SK-N-MC (cell line): Measurements from ENCODE around the gene MYCT1.

Experiments
- EZH2 ChIP-seq: fragments of 200-600 bp; sonication (generic); IDR thresholded peaks from one replicate; pipeline ENCODE4 v1.6.1; 2017; ENCODE audit warnings: antibody characterized with exemption
- POLR2AphosphoS5 ChIP-seq: IDR thresholded peaks from 2 replicates; pipeline ENCODE4 v1.6.1; 2012; ENCODE audit warnings: mild to moderate bottlenecking, low read depth, low read length, borderline replicate concordance

- TF ChIP-seq EZH2: no peak
- no peak for TF ChIP-seq POLR2AphosphoS5
Measured at GRCh38 chr6:152673236-152673635, 24.5 kb upstream of the MYCT1 start.
